Colonic mucosa (tissue), 4 donors: ENCODE results near the gene ERN1. TPM values are rescaled to one million over a fixed set of nuclear protein-coding genes. Genes with fewer than 3 reads are reported as not detected.
A peak's percentile ranks its signal among the peaks of the same experiment; 100 is the strongest.

Source experiments
- DNase-seq: peaks from one replicate; pipeline ENCODE4 v3.0.0-alpha.2; 2020
- H3K27ac ChIP-seq: fragments of 200-600 bp; one replicate; pipeline ENCODE4 v1.8.0; 2021
- H3K27me3 ChIP-seq: fragments of 200-600 bp; one replicate; pipeline ENCODE4 v1.8.0; 2021
- H3K36me3 ChIP-seq: fragments of 200-600 bp; one replicate; pipeline ENCODE4 v1.8.0; 2021
- H3K4me1 ChIP-seq: fragments of 200-600 bp; one replicate; pipeline ENCODE4 v1.8.0; 2021; ENCODE audit warnings: mild to moderate bottlenecking
- H3K4me3 ChIP-seq: fragments of 200-600 bp; one replicate; pipeline ENCODE4 v1.8.0; 2021
- H3K9ac ChIP-seq, 2 donors: one replicate each; pipeline ENCODE4 v1.7.0; 2013; ENCODE audit warnings: control low read depth in 2 of 2, low read depth in 2 of 2, low read length in 2 of 2
- H3K9me3 ChIP-seq: fragments of 200-600 bp; one replicate; pipeline ENCODE4 v1.8.0; 2021
- intact Hi-C: fragments of 100-400 bp; cut with DNase I; formaldehyde crosslinking; loops from one replicate; pipeline ENCODE4 v1.14.1; 2022
- total RNA-seq, 2 donors: library from RNA; stranded (reverse); fragmentation: NEBNext Ultra II Directional in 1 of 2; extraction: Animal tissue kit (Norgen Biotek cat#: 25700) in 1 of 2; gene quantifications; one replicate each; pipeline ENCODE4 v1.2.1, GENCODE V29; 2021
- TF ChIP-seq, protein P1 (sequence below): fragments of 200-600 bp; IDR thresholded peaks from one replicate; pipeline ENCODE4 v1.8.0; 2022; ENCODE audit warnings: antibody characterized with exemption, mild to moderate bottlenecking
- donor health status: healthy.
- donor health status: DM: no; HTN: no; CAD: no.
- donor health status: DM: no; HTN: no; CAD: no.

ERN1 gene
- total RNA-seq, 2 donors from 2014 or later, result 19.2 to 19.6 TPM

DNA sequence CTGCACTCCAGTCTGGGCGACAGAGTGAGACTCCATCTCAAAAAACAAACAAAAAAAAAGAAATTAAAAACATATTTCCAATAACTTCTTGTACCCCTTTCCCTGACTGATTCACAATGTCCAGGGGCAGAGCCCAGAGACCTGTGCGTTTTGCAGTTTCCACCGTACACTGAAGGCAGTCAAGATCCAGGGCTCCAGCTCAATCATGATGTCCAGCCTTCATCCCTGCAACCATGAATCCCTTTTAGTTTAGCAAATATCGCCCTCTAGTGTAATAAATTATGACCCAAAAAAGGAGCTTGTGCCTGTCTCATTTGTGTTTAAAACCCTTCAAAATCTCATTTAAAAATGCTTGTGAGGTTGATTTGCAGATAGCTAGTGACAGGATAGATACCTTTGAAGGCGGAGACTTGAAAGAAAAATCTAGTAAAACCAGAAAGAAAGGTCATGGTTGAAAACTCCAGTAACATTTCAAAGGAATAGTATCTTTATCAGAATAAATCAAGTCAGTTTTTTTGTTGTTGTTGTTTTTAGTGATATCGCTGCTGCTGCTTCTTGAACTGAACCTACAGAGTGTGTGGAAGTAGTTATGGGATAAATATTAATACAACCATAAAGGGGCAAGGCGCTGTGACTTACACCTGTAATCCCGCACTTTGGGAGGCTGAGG lies 3.7 kb upstream of the ERN1 start:
- Histone ChIP-seq H3K27me3 (no peaks in the 10 kb centered on the region), H3K9me3 (no peaks in the 10 kb centered on the region), H3K36me3 (no peaks in the 10 kb centered on the region), H3K4me3 (no peak overlapping the region), H3K4me1 (no peaks in the 10 kb centered on the region), H3K9ac (no peak overlapping the region), H3K27ac (no peak overlapping the region)
- TF ChIP-seq, protein P1, sequence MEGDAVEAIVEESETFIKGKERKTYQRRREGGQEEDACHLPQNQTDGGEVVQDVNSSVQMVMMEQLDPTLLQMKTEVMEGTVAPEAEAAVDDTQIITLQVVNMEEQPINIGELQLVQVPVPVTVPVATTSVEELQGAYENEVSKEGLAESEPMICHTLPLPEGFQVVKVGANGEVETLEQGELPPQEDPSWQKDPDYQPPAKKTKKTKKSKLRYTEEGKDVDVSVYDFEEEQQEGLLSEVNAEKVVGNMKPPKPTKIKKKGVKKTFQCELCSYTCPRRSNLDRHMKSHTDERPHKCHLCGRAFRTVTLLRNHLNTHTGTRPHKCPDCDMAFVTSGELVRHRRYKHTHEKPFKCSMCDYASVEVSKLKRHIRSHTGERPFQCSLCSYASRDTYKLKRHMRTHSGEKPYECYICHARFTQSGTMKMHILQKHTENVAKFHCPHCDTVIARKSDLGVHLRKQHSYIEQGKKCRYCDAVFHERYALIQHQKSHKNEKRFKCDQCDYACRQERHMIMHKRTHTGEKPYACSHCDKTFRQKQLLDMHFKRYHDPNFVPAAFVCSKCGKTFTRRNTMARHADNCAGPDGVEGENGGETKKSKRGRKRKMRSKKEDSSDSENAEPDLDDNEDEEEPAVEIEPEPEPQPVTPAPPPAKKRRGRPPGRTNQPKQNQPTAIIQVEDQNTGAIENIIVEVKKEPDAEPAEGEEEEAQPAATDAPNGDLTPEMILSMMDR, result peak; percentile 55
- DNase-seq, result no peak
- intact Hi-C loops, result loop anchor here (2.0 to 10.0 kb wide), 3 partner anchors 71 to 219 kb away; partner anchors contain the start of genes CSHL1 and GH1

DNA sequence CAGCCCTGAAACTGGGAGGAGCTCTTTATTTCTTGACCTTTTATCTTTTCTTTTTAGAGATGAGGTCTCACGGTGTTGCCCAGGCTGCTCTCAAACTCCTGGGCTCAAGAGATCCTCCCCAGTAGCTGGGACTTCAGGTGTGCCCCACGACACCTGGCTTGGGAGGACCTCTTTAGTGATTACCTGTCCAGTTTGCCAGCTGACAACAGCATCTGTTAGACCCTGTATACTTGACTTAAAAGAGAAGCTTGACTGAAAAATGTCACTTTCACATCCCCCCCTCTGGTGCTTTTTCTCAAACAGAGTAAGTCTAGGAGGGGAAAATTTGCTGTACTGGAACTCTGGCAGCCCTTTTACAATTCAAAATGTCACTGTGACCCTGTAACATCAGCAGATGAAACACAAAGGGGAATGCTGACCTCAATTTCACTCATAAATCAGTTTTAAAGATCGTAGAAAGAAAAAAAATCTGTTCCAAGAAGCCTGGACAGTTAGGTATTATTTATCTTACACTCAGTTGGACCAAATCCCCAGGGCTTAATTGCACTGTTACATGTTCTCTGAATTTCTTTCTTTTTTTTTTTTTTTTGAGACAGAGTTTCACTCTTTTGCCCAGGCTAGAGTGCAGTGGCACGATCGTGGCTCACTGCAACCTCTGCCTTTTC lies 1.8 kb upstream of the ERN1 start:
- no peak for DNase-seq
- peak overlapping the region in 1 of 2 donors; percentile 71 for H3K9ac ChIP-seq
- H3K36me3 ChIP-seq, result no peaks in the 10 kb centered on the region
- H3K4me1 ChIP-seq, result peaks cover 5% of the 10 kb centered on the region
- TF ChIP-seq, protein P1, result no peak
- no peaks in the 10 kb centered on the region for H3K27me3 ChIP-seq
- H3K4me3 ChIP-seq, result no peak overlapping the region
- no peaks in the 10 kb centered on the region for H3K9me3 ChIP-seq
- H3K27ac ChIP-seq, result no peak overlapping the region
- intact Hi-C loops, result loop anchor here (2.0 to 10.0 kb wide), 2 partner anchors 69 to 217 kb away; partner anchors contain the start of genes CSHL1 and GH1

DNA sequence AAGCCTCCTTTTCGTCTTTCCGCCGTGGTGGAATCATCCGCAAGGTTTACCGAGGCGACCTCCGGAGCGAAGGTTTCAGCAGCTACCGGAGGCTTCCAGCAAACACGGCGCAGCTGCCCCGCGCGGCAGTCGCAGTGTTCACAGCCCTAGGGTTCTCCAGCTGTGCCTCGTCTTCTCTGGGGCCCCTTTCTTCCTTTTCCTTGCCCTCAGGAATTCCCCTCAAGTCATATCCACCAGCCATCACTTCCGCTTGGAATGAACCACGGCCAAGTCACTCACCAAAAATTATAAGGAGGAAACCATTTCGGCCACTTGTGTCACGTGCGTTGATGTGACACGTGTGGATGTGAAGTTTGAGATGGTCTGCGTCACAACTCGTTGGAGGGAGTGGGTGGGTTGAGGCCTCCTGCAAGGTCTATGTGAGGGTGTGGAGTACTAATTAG lies 636 bp upstream of the ERN1 start:
- intact Hi-C loops, result loop anchor here (10.0 kb wide), 1 partner anchor 216 kb away; the partner anchor contains the start of genes CSHL1 and GH1
- TF ChIP-seq, protein P1, result no peak
- DNase-seq, result peak; percentile 53
- H3K4me1 ChIP-seq, result peaks cover 5% of the 10 kb centered on the region
- no peaks in the 10 kb centered on the region for H3K36me3 ChIP-seq
- H3K9me3 ChIP-seq, result no peaks in the 10 kb centered on the region
- H3K9ac ChIP-seq, result peak overlapping the region; percentile 71 to 75
- H3K27me3 ChIP-seq, result no peaks in the 10 kb centered on the region
- peak overlapping the region; percentile 89 for H3K27ac ChIP-seq
- peak overlapping the region; percentile 41 for H3K4me3 ChIP-seq

DNA sequence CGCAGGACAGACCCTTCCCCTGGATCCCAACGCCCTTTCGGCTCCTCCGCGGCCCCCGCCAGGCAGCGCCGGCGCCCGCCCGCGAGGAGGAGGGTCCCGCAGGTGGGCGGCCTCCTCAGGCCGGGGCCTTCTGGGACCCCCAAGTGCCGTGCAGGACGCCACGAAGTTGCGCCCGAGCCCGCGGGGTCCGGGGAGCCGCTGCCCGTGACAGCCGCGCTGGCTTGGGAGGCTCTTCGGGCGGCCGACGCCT lies 504 bp downstream of the ERN1 start:
- no peaks in the 10 kb centered on the region for H3K36me3 ChIP-seq
- intact Hi-C loops, result no loop called here
- TF ChIP-seq, protein P1, result no peak
- H3K9me3 ChIP-seq, result no peaks in the 10 kb centered on the region
- peaks cover 5% of the 10 kb centered on the region for H3K4me1 ChIP-seq
- no peak for DNase-seq
- H3K27me3 ChIP-seq, result no peaks in the 10 kb centered on the region
- peak overlapping the region; percentile 97 for H3K27ac ChIP-seq
- H3K9ac ChIP-seq, result peak overlapping the region; percentile 94 to 96
- H3K4me3 ChIP-seq, result peak overlapping the region; percentile 88

DNA sequence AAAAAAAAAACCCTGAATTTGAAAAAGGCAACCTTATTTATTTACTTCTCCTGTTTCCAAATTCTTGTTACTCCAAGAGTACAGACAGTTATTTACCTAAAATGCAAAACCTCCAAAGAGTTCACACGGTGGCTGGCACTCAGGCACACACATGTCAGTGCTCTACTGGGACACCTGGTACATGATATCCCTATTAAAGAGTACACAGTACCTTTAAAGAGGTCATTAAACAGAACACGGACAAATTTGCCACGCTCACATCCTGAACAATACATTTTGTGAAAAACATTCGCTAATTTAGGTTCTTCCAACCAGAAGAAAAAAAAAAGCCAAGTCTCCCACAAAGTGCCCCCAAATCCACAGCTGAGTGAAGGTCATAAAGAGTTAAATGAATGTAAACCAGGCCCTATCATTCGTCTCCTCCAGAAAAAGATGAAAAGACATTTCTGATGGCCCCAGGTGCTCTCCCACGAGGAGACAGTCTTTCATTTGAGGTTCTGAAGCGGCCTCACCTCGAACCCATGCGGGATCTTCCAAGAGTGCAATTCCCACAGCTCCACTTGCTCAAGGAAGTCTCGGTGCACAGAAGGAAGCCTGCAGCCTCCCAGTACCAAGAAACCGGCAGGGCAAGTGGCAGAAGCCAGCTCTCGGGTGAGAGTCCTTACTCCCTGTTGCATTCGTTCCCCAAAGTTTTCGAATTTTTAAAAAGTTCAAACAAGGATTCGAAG lies 993 bp downstream of the ERN1 start:
- intact Hi-C loops, result no loop called here
- DNase-seq, result peak; percentile 62
- H3K9me3 ChIP-seq, result no peaks in the 10 kb centered on the region
- peaks cover 5% of the 10 kb centered on the region for H3K4me1 ChIP-seq
- H3K9ac ChIP-seq, result peak overlapping the region; percentile 94 to 96
- peak overlapping the region; percentile 97 for H3K27ac ChIP-seq
- peak overlapping the region; percentile 88 for H3K4me3 ChIP-seq
- H3K27me3 ChIP-seq, result no peaks in the 10 kb centered on the region
- no peaks in the 10 kb centered on the region for H3K36me3 ChIP-seq
- TF ChIP-seq, protein P1, result no peak
